SU-DHL-6 (cell line): Measurements from ENCODE around the gene GNPNAT1.

Experiments used
- H2AFZ ChIP-seq: fragments of 200-600 bp; sonication (generic); 2 replicates; pipeline ENCODE4 v1.6.1; 2014; ENCODE audit warnings: low read depth, mild to moderate bottlenecking, moderate library complexity, mixed read lengths, antibody characterized with exemption, low read length; ENCODE audit not compliant: severe bottlenecking
- H3F3A ChIP-seq: fragments of 200-600 bp; shearing (Covaris generic); 2 replicates; pipeline ENCODE4 v1.6.0; 2016; ENCODE audit warnings: antibody characterized with exemption, mild to moderate bottlenecking; ENCODE audit not compliant: insufficient read depth
- H3K27ac ChIP-seq: fragments of 200-600 bp; sonication (generic); 2 replicates; pipeline ENCODE4 v1.5.1; 2016; ENCODE audit warnings: low read depth, mild to moderate bottlenecking, low read length, moderate library complexity, mixed read lengths
- H3K27me3 ChIP-seq: fragments of 200-600 bp; sonication (generic), shearing (Covaris generic); 2 replicates; pipeline ENCODE4 v1.6.0; 2014; ENCODE audit warnings: mild to moderate bottlenecking, low read length
- H3K36me3 ChIP-seq: fragments of 200-600 bp; sonication (generic); 2 replicates; pipeline ENCODE4 v1.6.1; 2014; ENCODE audit warnings: mild to moderate bottlenecking, low read length, mixed read lengths
- H3K4me2 ChIP-seq: fragments of 300-600, 200-600 bp; shearing (Covaris generic), sonication (generic); 2 replicates; pipeline ENCODE4 v1.6.0; 2014; ENCODE audit warnings: low read length, low read depth, mild to moderate bottlenecking; ENCODE audit not compliant: poor library complexity, severe bottlenecking
- H3K4me3 ChIP-seq: fragments of 200-600 bp; sonication (generic); 2 replicates; pipeline ENCODE4 v1.5.1; 2014; ENCODE audit warnings: antibody characterized with exemption, low read length, mild to moderate bottlenecking, mixed read lengths; ENCODE audit not compliant: insufficient read depth, poor library complexity, severe bottlenecking
- H3K79me2 ChIP-seq: fragments of 200-600 bp; sonication (generic); 2 replicates; pipeline ENCODE4 v1.6.1; 2014; ENCODE audit warnings: mild to moderate bottlenecking, low read length, moderate library complexity; ENCODE audit not compliant: insufficient read depth
- H3K9ac ChIP-seq: fragments of 200-600 bp; sonication (generic); 2 replicates; pipeline ENCODE4 v1.7.0; 2014; ENCODE audit warnings: mild to moderate bottlenecking, low read length
- H3K9me2 ChIP-seq: fragments of 200-600 bp; sonication (generic); replicated peaks from 2 replicates; pipeline ENCODE4 v1.6.1; 2014; ENCODE audit warnings: low read length; ENCODE audit not compliant: insufficient read depth
- H3K9me3 ChIP-seq: fragments of 200-600 bp; sonication (generic); 2 replicates; pipeline ENCODE4 v1.6.1; 2014; ENCODE audit warnings: low read length, mixed read lengths; ENCODE audit not compliant: insufficient read depth
- H4K20me1 ChIP-seq: fragments of 200-600 bp; sonication (generic); 2 replicates; pipeline ENCODE4 v1.6.1; 2014; ENCODE audit warnings: low read depth, mild to moderate bottlenecking, antibody characterized with exemption, low read length, moderate library complexity, mixed read lengths
- EZH2phosphoT487 ChIP-seq: fragments of 200-600 bp; sonication (generic), shearing (Covaris generic); conservative IDR thresholded peaks from 2 replicates; pipeline ENCODE4 v1.6.1; 2018; ENCODE audit warnings: mild to moderate bottlenecking, antibody characterized with exemption, low read length, moderate library complexity, mixed read lengths
- TF ChIP-seq, protein P1 (sequence below): fragments of 200-600 bp; sonication (generic); IDR thresholded peaks from one replicate; pipeline ENCODE4 v1.5.1; 2017; ENCODE audit warnings: antibody characterized with exemption, mild to moderate bottlenecking, low read length, moderate library complexity; ENCODE audit not compliant: insufficient read depth, poor library complexity, severe bottlenecking

GNPNAT1 gene

DNA sequence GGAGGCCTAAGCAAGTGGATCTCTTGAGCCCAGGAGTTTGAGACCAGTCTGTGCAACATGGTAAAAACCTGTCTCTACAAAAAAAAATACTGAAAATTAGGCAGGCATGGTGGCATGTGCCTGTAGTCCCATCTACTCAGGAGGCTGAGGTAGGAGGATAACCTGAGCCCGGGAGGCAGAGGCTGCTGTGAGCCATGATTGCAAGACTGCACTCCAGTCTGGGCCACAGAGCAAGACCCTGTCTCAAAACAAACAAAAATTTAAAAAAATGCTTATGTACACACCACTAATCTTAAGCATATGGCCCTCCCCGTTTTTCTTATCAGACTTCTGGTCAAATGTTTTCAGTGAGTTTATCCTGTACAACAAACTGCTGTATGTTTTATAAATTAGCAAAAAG is 1.7 kb upstream of the GNPNAT1 start:
- Histone ChIP-seq H3K27me3 (no peaks in the 10 kb centered on the region), H3K36me3 (no peaks in the 10 kb centered on the region), H3K9me2 (no peaks in the 10 kb centered on the region), H4K20me1 (no peaks in the 10 kb centered on the region), H3F3A (peaks cover 14% of the 10 kb centered on the region), H3K4me2 (no peak overlapping the region), H2AFZ (no peak overlapping the region), H3K4me3 (no peak overlapping the region), H3K9me3 (no peaks in the 10 kb centered on the region), H3K9ac (no peak overlapping the region), H3K27ac (no peak overlapping the region), H3K79me2 (peaks cover 15% of the 10 kb centered on the region; the same call in 1 of the 2 replicates)
- TF ChIP-seq, protein P1, sequence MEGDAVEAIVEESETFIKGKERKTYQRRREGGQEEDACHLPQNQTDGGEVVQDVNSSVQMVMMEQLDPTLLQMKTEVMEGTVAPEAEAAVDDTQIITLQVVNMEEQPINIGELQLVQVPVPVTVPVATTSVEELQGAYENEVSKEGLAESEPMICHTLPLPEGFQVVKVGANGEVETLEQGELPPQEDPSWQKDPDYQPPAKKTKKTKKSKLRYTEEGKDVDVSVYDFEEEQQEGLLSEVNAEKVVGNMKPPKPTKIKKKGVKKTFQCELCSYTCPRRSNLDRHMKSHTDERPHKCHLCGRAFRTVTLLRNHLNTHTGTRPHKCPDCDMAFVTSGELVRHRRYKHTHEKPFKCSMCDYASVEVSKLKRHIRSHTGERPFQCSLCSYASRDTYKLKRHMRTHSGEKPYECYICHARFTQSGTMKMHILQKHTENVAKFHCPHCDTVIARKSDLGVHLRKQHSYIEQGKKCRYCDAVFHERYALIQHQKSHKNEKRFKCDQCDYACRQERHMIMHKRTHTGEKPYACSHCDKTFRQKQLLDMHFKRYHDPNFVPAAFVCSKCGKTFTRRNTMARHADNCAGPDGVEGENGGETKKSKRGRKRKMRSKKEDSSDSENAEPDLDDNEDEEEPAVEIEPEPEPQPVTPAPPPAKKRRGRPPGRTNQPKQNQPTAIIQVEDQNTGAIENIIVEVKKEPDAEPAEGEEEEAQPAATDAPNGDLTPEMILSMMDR = no peak
- no peak for TF ChIP-seq EZH2phosphoT487

DNA sequence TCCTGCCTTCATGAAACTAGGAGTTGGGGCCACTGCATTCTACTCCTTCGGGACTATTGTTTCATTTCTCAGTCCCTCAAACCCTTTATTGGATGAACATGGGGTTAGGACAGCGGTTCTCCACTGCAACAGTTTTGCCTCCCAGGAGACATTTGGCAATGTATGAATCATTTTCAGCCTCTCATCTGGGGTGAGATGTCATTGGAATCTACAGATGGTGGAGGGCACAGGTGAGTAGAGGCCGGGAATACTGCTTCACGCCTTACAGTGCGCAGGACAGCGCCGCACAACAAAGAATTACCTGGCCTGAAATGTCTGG is 649 bp upstream of the GNPNAT1 start:
- TF ChIP-seq EZH2phosphoT487 = no peak
- TF ChIP-seq, protein P1 = no peak
- Histone ChIP-seq H3K9ac (no peak overlapping the region), H3K27me3 (no peaks in the 10 kb centered on the region), H3K9me2 (no peaks in the 10 kb centered on the region), H3K4me2 (peak overlapping the region; percentile 29), H3K27ac (no peak overlapping the region), H3K36me3 (no peaks in the 10 kb centered on the region), H3K79me2 (peaks cover 15% of the 10 kb centered on the region; the same call in 1 of the 2 replicates), H4K20me1 (no peaks in the 10 kb centered on the region), H3F3A (peaks cover 18% of the 10 kb centered on the region), H3K9me3 (no peaks in the 10 kb centered on the region), H2AFZ (peak overlapping the region; percentile 82), H3K4me3 (peak overlapping the region; percentile 24)

DNA sequence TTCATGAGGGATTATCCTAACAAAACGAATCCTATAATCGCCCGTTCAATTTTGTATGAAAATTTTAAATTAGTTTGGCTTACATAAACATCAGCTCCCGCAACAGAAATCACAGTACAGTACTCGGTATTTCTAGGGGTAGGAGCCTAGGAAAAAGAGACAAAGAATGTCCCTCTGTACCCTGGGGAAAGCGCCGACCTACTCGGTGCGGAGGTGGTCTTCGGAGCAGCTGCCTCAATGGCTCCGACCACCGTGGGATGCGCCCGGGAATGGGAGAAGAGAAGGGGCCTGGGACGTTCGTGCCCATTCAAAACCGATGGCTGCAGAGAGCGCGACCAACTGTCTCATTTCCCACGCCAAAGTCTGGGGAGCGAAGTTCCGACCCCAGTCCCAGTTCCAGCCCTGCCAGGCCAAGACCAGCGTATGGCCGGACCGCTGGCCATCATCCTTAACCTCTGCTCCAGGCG is 618 bp downstream of the GNPNAT1 start:
- no peaks in the 10 kb centered on the region for H3K9me2 ChIP-seq
- no peaks in the 10 kb centered on the region for H4K20me1 ChIP-seq
- H3K27ac ChIP-seq = 0 out of 2 replicates have a peak overlapping the region, but pooled peaks have one; percentile 12
- H3K36me3 ChIP-seq = no peaks in the 10 kb centered on the region
- H3F3A ChIP-seq = peaks cover 18% of the 10 kb centered on the region
- TF ChIP-seq, protein P1 = no peak
- no peak for TF ChIP-seq EZH2phosphoT487
- peaks cover 15% of the 10 kb centered on the region; the same call in 1 of the 2 replicates for H3K79me2 ChIP-seq
- H3K4me3 ChIP-seq = peak overlapping the region; percentile 74
- peak overlapping the region; percentile 78 for H3K9ac ChIP-seq
- no peaks in the 10 kb centered on the region for H3K27me3 ChIP-seq
- H3K9me3 ChIP-seq = no peaks in the 10 kb centered on the region
- peak overlapping the region; percentile 91 for H2AFZ ChIP-seq
- H3K4me2 ChIP-seq = peak overlapping the region; percentile 74
